Measurements from ENCODE around the gene DCDC2B. TPM values are rescaled to one million over a fixed set of nuclear protein-coding genes. Genes with fewer than 3 reads are reported as not detected.
"Not testable (repeated sequence)": the region's sequence is repeated elsewhere in the genome, so short reads cannot be mapped to it uniquely, and the experiment has no call there.

Gene DCDC2B
- total RNA-seq, 2 donors from 2014 or later, result 0.19 to 0.22 TPM

DNA sequence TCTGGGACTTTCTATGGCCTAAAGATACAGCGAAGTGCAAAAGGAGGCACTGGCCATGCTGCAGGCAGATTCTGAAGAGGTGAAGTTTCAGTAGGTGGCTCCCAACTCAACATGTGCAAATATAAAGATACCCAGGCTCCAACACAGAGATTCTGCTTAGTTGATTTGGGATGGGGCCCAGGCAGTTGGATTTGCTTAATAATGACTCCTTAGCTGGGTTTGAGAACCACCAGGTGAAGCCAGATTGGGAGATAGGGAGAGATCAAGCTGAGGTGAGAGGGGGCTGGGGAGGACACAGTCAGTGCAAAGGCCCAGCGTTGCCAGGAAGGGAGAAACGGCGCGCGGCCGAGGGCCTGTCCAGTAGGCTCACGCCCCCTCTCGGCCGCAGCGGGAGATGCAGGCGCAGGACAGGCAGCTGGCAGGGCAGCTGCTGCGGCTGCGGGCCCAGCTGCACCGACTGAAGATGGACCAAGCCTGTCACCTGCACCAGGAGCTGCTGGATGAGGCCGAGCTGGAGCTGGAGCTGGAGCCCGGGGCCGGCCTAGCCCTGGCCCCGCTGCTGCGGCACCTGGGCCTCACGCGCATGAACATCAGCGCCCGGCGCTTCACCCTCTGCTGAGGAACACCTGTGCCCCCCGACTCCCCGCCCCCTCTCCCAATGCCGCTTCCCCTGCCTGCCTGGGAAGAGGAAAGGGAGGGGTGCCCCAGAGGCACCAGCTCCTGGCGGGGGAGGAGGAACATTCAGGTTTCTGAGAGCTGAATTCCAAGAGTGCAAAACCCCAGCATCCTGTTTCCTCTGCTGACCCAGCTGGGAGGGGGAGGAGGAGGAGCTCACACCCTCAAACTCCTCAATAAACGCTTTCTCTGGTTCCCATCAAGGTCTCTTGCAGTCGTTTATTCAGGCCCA, 39.3 kb downstream of the DCDC2B start:
- ATAC-seq (peak; percentile 66 to 83), DNase-seq (ENCODE audit: low spot score) (peak; percentile 91)
- H3K36me3 Mint-ChIP-seq, result peaks cover 4% of the 10 kb centered on the region
- peaks cover 38 to 45% of the 10 kb centered on the region in 2 donors for H3K4me1 Mint-ChIP-seq (ENCODE audit: low read depth in 2 of 2)
- no peaks in the 10 kb centered on the region for H3K27me3 Mint-ChIP-seq
- H3K4me3 Mint-ChIP-seq, result peak overlapping the region; percentile 98
- H3K27ac Mint-ChIP-seq, result peak overlapping the region; percentile 91 to 98
- no peaks in the 10 kb centered on the region for H3K9me3 Mint-ChIP-seq

- Mint-ChIP-seq H3K4me3 (peak overlapping the region; percentile 98), H3K27ac (peak overlapping the region; percentile 91 to 98), H3K27me3 (no peaks in the 10 kb centered on the region), H3K36me3 (peaks cover 4% of the 10 kb centered on the region), H3K9me3 (no peaks in the 10 kb centered on the region), H3K4me1 (ENCODE audit: low read depth in 2 of 2) (peaks cover 46 to 51% of the 10 kb centered on the region in 2 donors)
- DNase-seq (ENCODE audit: low spot score) (peak; percentile 81), ATAC-seq (peak; percentile 72 to 79)
These were observed 41.1 kb downstream of the DCDC2B start for GRCh38 chr1:32249831-32250525.

- no peaks in the 10 kb centered on the region for H3K27me3 Mint-ChIP-seq
- H3K4me1 Mint-ChIP-seq (ENCODE audit: low read depth in 2 of 2), result peaks cover 51 to 57% of the 10 kb centered on the region in 2 donors
- H3K9me3 Mint-ChIP-seq, result no peaks in the 10 kb centered on the region
- H3K36me3 Mint-ChIP-seq, result peaks cover 4% of the 10 kb centered on the region
- DNase-seq (ENCODE audit: low spot score), result peak; percentile 83
- peak; percentile 68 to 69 for ATAC-seq
- peak within 1 kb of the TSS; percentile 91 to 98 for H3K27ac Mint-ChIP-seq
- H3K4me3 Mint-ChIP-seq, result peak within 1 kb of the TSS; percentile 98
These were observed 42.2 kb downstream of the DCDC2B start, which contains the start of gene LCK for GRCh38 chr1:32250893-32251716. LCK (plus strand) TSS chr1:32251265; CDS start chr1:32274330, 23,065 bp downstream.

GRCh38 chr1:32255072-32256071, 46.5 kb downstream of the DCDC2B start:
- DNase-seq (ENCODE audit: low spot score), result no peak
- Mint-ChIP-seq H3K27me3 (no peaks in the 10 kb centered on the region), H3K9me3 (no peaks in the 10 kb centered on the region), H3K4me1 (ENCODE audit: low read depth in 2 of 2) (peaks cover 43 to 50% of the 10 kb centered on the region in 2 donors), H3K4me3 (peak overlapping the region; percentile 91), H3K27ac (peak overlapping the region; percentile 88 to 98), H3K36me3 (peaks cover 4% of the 10 kb centered on the region)
- ATAC-seq, result peak in 1 of 2 donors; percentile 37

DNA sequence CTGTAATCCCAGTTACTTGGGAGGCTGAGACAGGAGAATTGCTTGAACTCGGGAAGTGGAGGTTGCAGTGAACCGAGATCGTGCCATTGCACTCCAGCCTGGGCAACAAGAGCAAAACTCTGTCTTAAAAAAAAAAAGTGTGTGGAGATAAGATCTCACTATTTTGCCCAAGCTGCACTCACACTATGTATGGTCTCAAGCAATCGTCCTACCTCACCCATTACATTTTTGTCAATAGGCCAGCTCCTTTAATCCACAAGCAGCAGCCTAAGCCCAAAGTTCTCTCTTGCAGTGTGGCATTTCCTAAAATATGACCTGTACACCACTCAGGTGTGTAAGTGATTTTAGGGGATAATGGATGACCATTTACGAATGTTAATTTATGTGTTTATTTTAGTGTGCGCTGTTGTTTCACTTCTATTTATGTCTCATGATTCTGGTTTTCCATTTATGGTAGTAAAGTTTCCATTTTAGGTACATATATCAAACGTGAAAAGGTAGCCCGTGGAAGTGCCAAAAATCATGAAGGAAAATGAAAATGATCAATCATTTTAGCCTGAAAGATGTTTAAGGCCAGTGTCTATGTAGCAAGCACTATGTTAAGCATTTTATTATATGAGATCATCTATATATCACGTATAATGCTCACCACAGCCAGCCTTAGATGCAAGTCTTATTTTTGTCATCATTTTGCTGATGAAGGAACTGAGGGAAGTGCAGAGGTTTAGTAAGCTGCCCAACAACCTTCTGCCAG, 47.8 kb downstream of the DCDC2B start:
- Mint-ChIP-seq H3K27me3 (no peaks in the 10 kb centered on the region), H3K4me1 (ENCODE audit: low read depth in 2 of 2) (peaks cover 37 to 42% of the 10 kb centered on the region in 2 donors), H3K36me3 (peaks cover 3% of the 10 kb centered on the region), H3K4me3 (peak overlapping the region; percentile 81), H3K9me3 (no peaks in the 10 kb centered on the region), H3K27ac (peak overlapping the region; percentile 90 to 93)
- DNase-seq (ENCODE audit: low spot score), result no peak
- ATAC-seq, result no peak

DNA sequence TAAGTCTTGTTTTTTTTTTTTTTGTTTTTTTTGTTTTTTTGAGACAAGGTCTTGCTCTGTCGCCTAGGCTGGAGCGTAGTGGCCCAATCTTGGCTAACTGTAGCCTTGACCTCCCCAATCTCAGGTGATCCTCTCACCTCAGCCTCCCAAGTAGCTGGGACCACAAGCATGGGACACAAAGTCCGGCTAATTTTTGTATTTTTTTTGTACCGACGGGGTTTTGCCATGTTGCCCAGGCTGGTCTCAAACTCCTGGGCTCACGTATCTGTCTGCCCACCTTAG, 48.3 kb downstream of the DCDC2B start:
- no peaks in the 10 kb centered on the region for H3K27me3 Mint-ChIP-seq
- H3K9me3 Mint-ChIP-seq, result no peaks in the 10 kb centered on the region
- ATAC-seq, result no peak
- H3K27ac Mint-ChIP-seq, result peak overlapping the region; percentile 90 to 93
- no peaks in the 10 kb centered on the region for H3K36me3 Mint-ChIP-seq
- DNase-seq (ENCODE audit: low spot score), result no peak
- H3K4me1 Mint-ChIP-seq (ENCODE audit: low read depth in 2 of 2), result peaks cover 32 to 37% of the 10 kb centered on the region in 2 donors
- peak overlapping the region; percentile 81 for H3K4me3 Mint-ChIP-seq

DNA sequence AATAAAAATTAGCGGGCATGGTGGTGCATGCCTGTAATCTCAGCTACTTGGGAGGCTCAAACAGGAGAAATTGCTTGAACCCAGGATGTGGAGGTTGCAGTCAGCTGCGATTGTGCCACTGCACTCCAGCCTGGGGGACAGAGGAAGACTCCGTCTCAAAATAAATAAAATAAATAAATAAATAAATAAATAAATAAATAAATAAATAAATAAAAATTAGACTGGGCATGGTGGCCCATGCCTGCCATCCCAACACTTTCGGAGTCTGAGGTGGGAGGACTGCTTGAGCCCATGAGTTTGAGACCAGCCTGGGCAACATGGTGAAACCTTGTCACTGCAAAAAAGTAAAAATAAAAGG, 54.3 kb downstream of the DCDC2B start:
- not testable (repeated sequence) for ATAC-seq; H3K4me3 Mint-ChIP-seq; DNase-seq (ENCODE audit: low spot score); H3K36me3 Mint-ChIP-seq; H3K27me3 Mint-ChIP-seq; H3K9me3 Mint-ChIP-seq
- Mint-ChIP-seq H3K27ac (peak overlapping the region in 1 of 2 donors; percentile 53), H3K4me1 (ENCODE audit: low read depth in 2 of 2) (peaks cover 29 to 31% of the 10 kb centered on the region in 2 donors)

- Mint-ChIP-seq H3K27me3 (no peaks in the 10 kb centered on the region), H3K4me3 (peak overlapping the region; percentile 48), H3K9me3 (peaks cover 3% of the 10 kb centered on the region), H3K27ac (peak overlapping the region; percentile 25 to 53), H3K4me1 (ENCODE audit: low read depth in 2 of 2) (peaks cover 29 to 31% of the 10 kb centered on the region in 2 donors), H3K36me3 (peaks cover 6% of the 10 kb centered on the region)
- ATAC-seq (peak in 1 of 2 donors; percentile 73), DNase-seq (ENCODE audit: low spot score) (no peak)
These were observed 54.9 kb downstream of the DCDC2B start for GRCh38 chr1:32263744-32264143.

Other genes starting within 250 kb of the DCDC2B start
- gene KHDRBS1, start 195.2 kb upstream of the DCDC2B start, total RNA-seq, result 100 to 1,000 TPM; 156 TPM
- gene TMEM39B, start 136.2 kb upstream of the DCDC2B start, total RNA-seq, result 10 to 100 TPM; 20.5 to 26.9 TPM
- 10 to 100 TPM; 80.9 to 88.9 TPM for gene KPNA6, start 101.0 kb upstream of the DCDC2B start, total RNA-seq
- 100 to 1,000 TPM; 101 to 118 TPM for gene TXLNA, start 29.4 kb upstream of the DCDC2B start, total RNA-seq
- gene CCDC28B, start 8.5 kb upstream of the DCDC2B start, total RNA-seq, result 10 to 100 TPM; 12.4 to 13.6 TPM
- gene IQCC, start 3.4 kb upstream of the DCDC2B start, total RNA-seq, result 1 to 10 TPM; 1.7 to 5.0 TPM
- 10 to 100 TPM; 15.6 to 15.8 TPM for gene TMEM234, start 13.3 kb downstream of the DCDC2B start, total RNA-seq
- gene EIF3I, start 13.3 kb downstream of the DCDC2B start, total RNA-seq, result 100 to 1,000 TPM; 220 to 244 TPM
- gene FAM167B, start 38.1 kb downstream of the DCDC2B start, total RNA-seq, result under 1 TPM in 1 of 2 donors, not detected in 1; 0.47 TPM
- gene LCK, start 42.2 kb downstream of the DCDC2B start, total RNA-seq, result 100 to 1,000 TPM in 1 of 2 donors, 10 to 100 TPM in 1; 66.4 to 140 TPM
- gene HDAC1, start 83.0 kb downstream of the DCDC2B start, total RNA-seq, result 100 to 1,000 TPM; 186 to 225 TPM
- 10 to 100 TPM; 11.8 to 35.9 TPM for gene MARCKSL1, start 127.1 kb downstream of the DCDC2B start, total RNA-seq
- gene FAM229A, start 153.4 kb downstream of the DCDC2B start, total RNA-seq, result 10 to 100 TPM in 1 of 2 donors, 1 to 10 TPM in 1; 6.2 to 13.4 TPM
- under 1 TPM in 1 of 2 donors, not detected in 1; 0.36 TPM for gene TSSK3, start 153.4 kb downstream of the DCDC2B start, total RNA-seq
- gene BSDC1, start 185.4 kb downstream of the DCDC2B start, total RNA-seq, result 10 to 100 TPM; 55.6 to 68.2 TPM